ENCODE measurements around the gene PDLIM1. TPM values are rescaled to one million over a fixed set of nuclear protein-coding genes. Genes with fewer than 3 reads are reported as not detected.
A peak's percentile ranks its signal among the peaks of the same experiment; 100 is the strongest.

The PDLIM1 gene
- total RNA-seq, 2 donors from 2014 or later: 93.9 to 158 TPM

GRCh38 chr10:95308389-95309302, 17.8 kb upstream of the PDLIM1 start:
- Mint-ChIP-seq H3K27ac (peak overlapping the region; percentile 89), H3K9me3 (no peaks in the 10 kb centered on the region), H3K4me1 (peaks cover 68% of the 10 kb centered on the region), H3K4me3 (no peak overlapping the region), H3K27me3 (ENCODE audit: insufficient read depth) (peaks cover 3% of the 10 kb centered on the region), H3K36me3 (ENCODE audit: low read depth) (no peaks in the 10 kb centered on the region)
- Histone ChIP-seq H3K27me3 (ENCODE audit: control insufficient read depth, insufficient read depth, low read length, poor library complexity, severe bottlenecking) (no peaks in the 10 kb centered on the region), H3K9me3 (ENCODE audit: control insufficient read depth, low read length) (no peaks in the 10 kb centered on the region), H3K27ac (ENCODE audit: low read depth, low read length) (no peak overlapping the region), H3K9ac (ENCODE audit: extremely low read depth, low read length, poor library complexity, severe bottlenecking) (peak overlapping the region; percentile 38), H3K36me3 (ENCODE audit: control insufficient read depth, insufficient read depth, low read length) (no peaks in the 10 kb centered on the region), H3K4me3 (ENCODE audit: low read length) (peak overlapping the region; percentile 12), H3K4me1 (ENCODE audit: control insufficient read depth, insufficient read depth, low read length) (peaks cover 42% of the 10 kb centered on the region)
- DNase-seq: peak; percentile 89
- TF ChIP-seq, protein P1, sequence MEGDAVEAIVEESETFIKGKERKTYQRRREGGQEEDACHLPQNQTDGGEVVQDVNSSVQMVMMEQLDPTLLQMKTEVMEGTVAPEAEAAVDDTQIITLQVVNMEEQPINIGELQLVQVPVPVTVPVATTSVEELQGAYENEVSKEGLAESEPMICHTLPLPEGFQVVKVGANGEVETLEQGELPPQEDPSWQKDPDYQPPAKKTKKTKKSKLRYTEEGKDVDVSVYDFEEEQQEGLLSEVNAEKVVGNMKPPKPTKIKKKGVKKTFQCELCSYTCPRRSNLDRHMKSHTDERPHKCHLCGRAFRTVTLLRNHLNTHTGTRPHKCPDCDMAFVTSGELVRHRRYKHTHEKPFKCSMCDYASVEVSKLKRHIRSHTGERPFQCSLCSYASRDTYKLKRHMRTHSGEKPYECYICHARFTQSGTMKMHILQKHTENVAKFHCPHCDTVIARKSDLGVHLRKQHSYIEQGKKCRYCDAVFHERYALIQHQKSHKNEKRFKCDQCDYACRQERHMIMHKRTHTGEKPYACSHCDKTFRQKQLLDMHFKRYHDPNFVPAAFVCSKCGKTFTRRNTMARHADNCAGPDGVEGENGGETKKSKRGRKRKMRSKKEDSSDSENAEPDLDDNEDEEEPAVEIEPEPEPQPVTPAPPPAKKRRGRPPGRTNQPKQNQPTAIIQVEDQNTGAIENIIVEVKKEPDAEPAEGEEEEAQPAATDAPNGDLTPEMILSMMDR (conservative IDR thresholded peaks at IDR 0.05): no peak
- WGBS, 2 experiments (ENCODE audit: insufficient coverage in 1 of 2, insufficient read length in 1 of 2): 74 to 82% methylated on average over 7 to 8 of the region's 8 CpGs

DNA sequence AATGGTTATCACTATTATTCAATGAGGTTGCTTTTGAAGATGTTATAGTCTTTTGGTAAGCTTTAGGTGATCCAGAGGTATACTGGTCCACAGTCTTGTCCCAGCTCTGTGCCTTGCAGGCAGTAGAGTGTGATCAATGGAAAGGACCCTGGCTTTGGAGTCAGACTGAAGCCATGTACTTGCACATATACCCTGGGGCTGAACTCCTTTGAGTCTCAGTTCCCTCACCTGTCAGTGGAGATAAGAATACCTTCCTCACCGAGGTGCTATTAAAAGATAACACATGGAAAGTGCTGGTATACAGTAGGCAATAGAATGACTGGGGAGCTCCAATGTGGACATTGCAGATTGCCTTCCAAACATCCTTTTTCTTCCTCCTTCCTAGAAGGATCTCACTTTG, 16.0 kb upstream of the PDLIM1 start:
- Mint-ChIP-seq H3K27me3 (ENCODE audit: insufficient read depth) (peaks cover 3% of the 10 kb centered on the region), H3K4me3 (no peak overlapping the region), H3K27ac (no peak overlapping the region), H3K9me3 (no peaks in the 10 kb centered on the region), H3K4me1 (peaks cover 52% of the 10 kb centered on the region), H3K36me3 (ENCODE audit: low read depth) (no peaks in the 10 kb centered on the region)
- Histone ChIP-seq H3K9ac (ENCODE audit: extremely low read depth, low read length, poor library complexity, severe bottlenecking) (no peak overlapping the region), H3K27me3 (ENCODE audit: control insufficient read depth, insufficient read depth, low read length, poor library complexity, severe bottlenecking) (no peaks in the 10 kb centered on the region), H3K27ac (ENCODE audit: low read depth, low read length) (no peak overlapping the region), H3K36me3 (ENCODE audit: control insufficient read depth, insufficient read depth, low read length) (no peaks in the 10 kb centered on the region), H3K4me1 (ENCODE audit: control insufficient read depth, insufficient read depth, low read length) (peaks cover 39% of the 10 kb centered on the region), H3K4me3 (ENCODE audit: low read length) (no peak overlapping the region), H3K9me3 (ENCODE audit: control insufficient read depth, low read length) (no peaks in the 10 kb centered on the region)
- no peak for DNase-seq
- TF ChIP-seq, protein P1 (conservative IDR thresholded peaks at IDR 0.05): no peak
- 79 to 100% methylated on average over 1 of the region's 1 CpG for WGBS, 2 experiments (ENCODE audit: insufficient coverage in 1 of 2, insufficient read length in 1 of 2)

- Mint-ChIP-seq H3K4me3 (no peak overlapping the region), H3K27ac (peak overlapping the region; percentile 89), H3K27me3 (ENCODE audit: insufficient read depth) (peaks cover 3% of the 10 kb centered on the region), H3K9me3 (no peaks in the 10 kb centered on the region), H3K4me1 (peaks cover 49% of the 10 kb centered on the region), H3K36me3 (ENCODE audit: low read depth) (no peaks in the 10 kb centered on the region)
- no peaks in the 10 kb centered on the region for H3K36me3 ChIP-seq (ENCODE audit: control insufficient read depth, insufficient read depth, low read length)
- H3K4me3 ChIP-seq (ENCODE audit: low read length): no peak overlapping the region
- DNase-seq: no peak
- H3K9me3 ChIP-seq (ENCODE audit: control insufficient read depth, low read length): no peaks in the 10 kb centered on the region
- no peak overlapping the region for H3K9ac ChIP-seq (ENCODE audit: extremely low read depth, low read length, poor library complexity, severe bottlenecking)
- no peaks in the 10 kb centered on the region for H3K27me3 ChIP-seq (ENCODE audit: control insufficient read depth, insufficient read depth, low read length, poor library complexity, severe bottlenecking)
- H3K4me1 ChIP-seq (ENCODE audit: control insufficient read depth, insufficient read depth, low read length): peaks cover 39% of the 10 kb centered on the region
- 93 to 100% methylated on average over 3 of the region's 3 CpGs for WGBS, 2 experiments (ENCODE audit: insufficient coverage in 1 of 2, insufficient read length in 1 of 2)
- no peak overlapping the region for H3K27ac ChIP-seq (ENCODE audit: low read depth, low read length)
- TF ChIP-seq, protein P1 (conservative IDR thresholded peaks at IDR 0.05): no peak
Measured at GRCh38 chr10:95306318-95306650, 15.5 kb upstream of the PDLIM1 start.
